GM23248 (cell line): Measurements from ENCODE around the gene KIF26A.

Experiments used
- EZH2 ChIP-seq: fragments of 200-600 bp; sonication (generic); IDR thresholded peaks from 2 replicates; pipeline ENCODE4 v1.6.1; 2018; ENCODE audit warnings: antibody characterized with exemption, mild to moderate bottlenecking; ENCODE audit not compliant: insufficient read depth, poor library complexity, severe bottlenecking
- EZH2phosphoT487 ChIP-seq: fragments of 200-600 bp; sonication (generic); IDR thresholded peaks from 2 replicates; pipeline ENCODE4 v1.6.1; 2018; ENCODE audit warnings: antibody characterized with exemption, moderate library complexity, mild to moderate bottlenecking, low read depth; ENCODE audit not compliant: insufficient read depth

DNA sequence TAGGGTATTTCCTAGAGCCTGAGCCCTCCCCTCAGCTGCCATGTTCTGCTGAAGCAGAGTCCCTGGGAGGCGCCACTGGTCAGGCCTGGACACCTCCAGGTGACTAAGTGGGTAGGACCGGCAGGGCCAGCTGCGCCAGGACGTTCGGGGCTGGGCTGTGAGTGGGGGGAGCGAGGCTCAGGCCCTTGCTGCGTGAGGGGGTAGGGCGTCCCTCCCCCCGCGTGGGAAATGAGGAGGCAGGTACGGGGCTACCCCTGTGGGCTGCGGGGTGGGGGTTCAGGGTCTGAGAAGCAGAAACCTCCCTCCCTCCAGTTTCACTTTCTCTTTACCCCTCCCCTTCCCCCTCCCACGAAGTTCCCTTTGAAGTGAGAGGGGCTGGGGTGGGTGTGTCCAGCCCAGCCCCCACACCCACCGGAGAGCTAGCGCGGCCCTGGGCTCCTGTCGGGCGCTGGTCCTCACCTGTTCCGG is 22.1 kb upstream of the KIF26A start:
- TF ChIP-seq EZH2phosphoT487: no peak
- TF ChIP-seq EZH2: no peak
